GM12864 (cell line): ENCODE data around the gene PHOX2B.

Experiments used
- DNase-seq: peaks from one replicate; pipeline ENCODE4 v3.0.0-alpha.2; 2011; ENCODE audit warnings: low read depth
- H3K4me3 ChIP-seq: 2 replicates; pipeline ENCODE4 v1.5.1; 2011; ENCODE audit warnings: mild to moderate bottlenecking, low read depth, low read length, control low read depth
- TF ChIP-seq, protein P1 (sequence below): IDR thresholded peaks from 2 replicates; pipeline ENCODE4 v1.5.1; 2011; ENCODE audit warnings: low read depth, mild to moderate bottlenecking, moderate library complexity, low read length, control low read depth, inconsistent platforms; ENCODE audit errors: missing control alignments

The PHOX2B gene

DNA sequence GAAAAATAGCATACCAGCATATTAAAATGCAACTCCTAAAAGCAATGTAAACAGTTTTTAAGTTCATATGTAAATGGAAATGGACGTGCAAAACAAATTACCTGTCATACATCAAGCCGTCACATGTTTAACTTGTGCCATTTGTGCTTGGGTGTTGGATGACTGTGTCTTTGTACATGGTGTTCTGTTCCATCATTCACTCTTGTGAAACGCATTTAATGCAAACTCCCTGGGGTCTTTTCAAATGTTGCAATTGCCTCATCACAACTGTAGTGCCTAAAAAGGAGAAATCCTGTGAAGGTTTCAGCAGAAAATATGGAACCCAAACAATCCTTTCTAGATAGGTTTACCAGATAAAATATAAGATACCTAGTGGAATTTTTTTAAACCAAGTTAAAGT, 52.4 kb downstream of the PHOX2B start:
- no peak for DNase-seq
- H3K4me3 ChIP-seq: no peak overlapping the region
- TF ChIP-seq, protein P1, sequence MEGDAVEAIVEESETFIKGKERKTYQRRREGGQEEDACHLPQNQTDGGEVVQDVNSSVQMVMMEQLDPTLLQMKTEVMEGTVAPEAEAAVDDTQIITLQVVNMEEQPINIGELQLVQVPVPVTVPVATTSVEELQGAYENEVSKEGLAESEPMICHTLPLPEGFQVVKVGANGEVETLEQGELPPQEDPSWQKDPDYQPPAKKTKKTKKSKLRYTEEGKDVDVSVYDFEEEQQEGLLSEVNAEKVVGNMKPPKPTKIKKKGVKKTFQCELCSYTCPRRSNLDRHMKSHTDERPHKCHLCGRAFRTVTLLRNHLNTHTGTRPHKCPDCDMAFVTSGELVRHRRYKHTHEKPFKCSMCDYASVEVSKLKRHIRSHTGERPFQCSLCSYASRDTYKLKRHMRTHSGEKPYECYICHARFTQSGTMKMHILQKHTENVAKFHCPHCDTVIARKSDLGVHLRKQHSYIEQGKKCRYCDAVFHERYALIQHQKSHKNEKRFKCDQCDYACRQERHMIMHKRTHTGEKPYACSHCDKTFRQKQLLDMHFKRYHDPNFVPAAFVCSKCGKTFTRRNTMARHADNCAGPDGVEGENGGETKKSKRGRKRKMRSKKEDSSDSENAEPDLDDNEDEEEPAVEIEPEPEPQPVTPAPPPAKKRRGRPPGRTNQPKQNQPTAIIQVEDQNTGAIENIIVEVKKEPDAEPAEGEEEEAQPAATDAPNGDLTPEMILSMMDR: no peak
